ENCODE results near the gene NCS1. TPM values are rescaled to one million over a fixed set of nuclear protein-coding genes. Genes with fewer than 3 reads are reported as not detected.

The NCS1 gene
- total and polyA plus RNA-seq, 2 of the 8 experiments (the other 6 are each of a cell fraction or from before 2014, with no cell fraction given), result 34.7 to 47.6 TPM

- H3K4me2 ChIP-seq (ENCODE audit: insufficient read depth in 1 of 2, low read depth in 2 of 2, low read length in 2 of 2), result no peak overlapping the region
- no peak overlapping the region for H3K4ac ChIP-seq (replicated peaks; ENCODE audit: insufficient read length, low read depth, low read length)
- no peaks in the 10 kb centered on the region for H3K79me1 ChIP-seq (ENCODE audit: low read depth, low read length)
- peaks cover 0 to 4% (median 1%) of the 10 kb centered on the region in 4 experiments; a peak in 1 of 7 replicates for H3K4me1 ChIP-seq (replicated peaks in 1 of 4; ENCODE audit: control insufficient read depth in 3 of 4, insufficient read depth in 4 of 4, low read length in 3 of 4)
- H3K23me2 ChIP-seq (ENCODE audit: low read depth, low read length), result no peaks in the 10 kb centered on the region
- no peaks in the 10 kb centered on the region for H3K27me3 ChIP-seq (replicated peaks in 1 of 4; ENCODE audit: control insufficient read depth in 3 of 4, extremely low read depth in 1 of 4, insufficient read depth in 3 of 4, low read length in 3 of 4)
- no peak overlapping the region for H4K5ac ChIP-seq (ENCODE audit: insufficient read length, low read depth, low read length)
- no peak overlapping the region for H2AK5ac ChIP-seq (ENCODE audit: low read depth, low read length)
- H4K8ac ChIP-seq (ENCODE audit: extremely low read depth, insufficient read depth, low read length), result no peak overlapping the region
- no peak overlapping the region for H3K56ac ChIP-seq (replicated peaks; ENCODE audit: insufficient read length, low read depth, low read length)
- TF ChIP-seq SAP30 (IDR thresholded peaks at IDR 0.05; ENCODE audit: insufficient read depth, insufficient replicate concordance, low read length) (no peak), CTCF (IDR thresholded peaks at IDR 0.05; ENCODE audit: control extremely low read depth in 1 of 3, insufficient read depth in 1 of 3, low read depth in 1 of 3, low read length in 3 of 3) (no peak), E2F6 (IDR thresholded peaks at IDR 0.05) (no peak), FOSL1 (IDR thresholded peaks at IDR 0.05; ENCODE audit: insufficient read depth, low read depth, low read length) (no peak)
- no peak overlapping the region for H3K14ac ChIP-seq (ENCODE audit: insufficient read length)
- H4K20me1 ChIP-seq (replicated peaks in 1 of 2; ENCODE audit: control insufficient read depth in 1 of 2, insufficient read depth in 2 of 2, low read length in 2 of 2), result no peaks in the 10 kb centered on the region
- peaks cover 0 to 7% (median 0%) of the 10 kb centered on the region in 4 experiments; a peak in 1 of 8 replicates for H3K36me3 ChIP-seq (ENCODE audit: control insufficient read depth in 2 of 4, insufficient read depth in 4 of 4, low read length in 3 of 4)
- H3K23ac ChIP-seq (ENCODE audit: insufficient read length), result no peak overlapping the region
- no peaks in the 10 kb centered on the region for H3K79me2 ChIP-seq (ENCODE audit: control insufficient read depth in 1 of 2, insufficient read depth in 2 of 2, low read length in 2 of 2)
- H3K4me3 ChIP-seq (ENCODE audit: extremely low read depth in 1 of 4, insufficient read depth in 2 of 4, low read depth in 3 of 4, low read length in 4 of 4), result no peak overlapping the region
- FAIRE-seq (no peak), DNase-seq (ENCODE audit: low read depth in 1 of 2, low spot score in 2 of 2) (no peak)
- H4K91ac ChIP-seq (replicated peaks; ENCODE audit: insufficient read length, low read length), result no peak overlapping the region
- H2BK20ac ChIP-seq (ENCODE audit: low read length), result no peak overlapping the region
- no peak overlapping the region for H2BK120ac ChIP-seq (replicated peaks; ENCODE audit: low read depth, low read length)
- CTCF ChIA-PET (ENCODE audit: partially characterized antibody), result interaction anchor here (0.6 to 2.0 kb wide), 7 partner anchors 8 to 131 kb away, joined by 3 to 11 read pairs (median 4); no protein-coding TSS in a partner anchor
- H2BK5ac ChIP-seq (ENCODE audit: low read depth, low read length), result no peak overlapping the region
- no peak overlapping the region for H2AFZ ChIP-seq (ENCODE audit: low read length)
- POLR2A ChIA-PET (ENCODE audit: partially characterized antibody), result no interaction called here
- H3K9ac ChIP-seq (replicated peaks in 1 of 4; ENCODE audit: extremely low read depth in 1 of 4, low read depth in 3 of 4, low read length in 3 of 4), result no peak overlapping the region
- no peak overlapping the region for H2BK15ac ChIP-seq (ENCODE audit: low read length)
- 93% methylated on average over 25 of the region's 26 CpGs; no CpG with 5 or more reads in 1 of the 2 experiments for WGBS, 2 experiments (ENCODE audit: extremely low coverage in 1 of 2, insufficient coverage in 1 of 2, insufficient read length in 1 of 2, insufficient replicate concordance in 2 of 2, low coverage in 1 of 2, low lambda C conversion rate in 2 of 2, missing lambda C conversion rate in 1 of 2)
- H3K27ac ChIP-seq (ENCODE audit: low read depth, low read length), result no peak overlapping the region
- no peaks in the 10 kb centered on the region for H3K9me3 ChIP-seq (ENCODE audit: insufficient read depth in 2 of 2, low read depth in 1 of 2, low read length in 1 of 2)
- H2BK12ac ChIP-seq (ENCODE audit: low read depth, low read length), result no peak overlapping the region
- H3K18ac ChIP-seq (ENCODE audit: extremely low read depth, low read length), result no peak overlapping the region; the same call in 1 of the 2 replicates
Measured at GRCh38 chr9:130234340-130235260, 62.4 kb downstream of the NCS1 start.

Measured in H1 (cell line).